Activated B cell treated with CpG ODN at 0.5 μM for 24 hours (primary cell): ENCODE results near the gene ANKS1B. TPM values are rescaled to one million over a fixed set of nuclear protein-coding genes. Genes with fewer than 3 reads are reported as not detected.

Experiments used
- ATAC-seq: fragments of 200-7000 bp; cut with Tn5 transposase; one replicate; pipeline ENCODE4 v1.10.0; 2021; ENCODE audit warnings: low read depth, mild to moderate bottlenecking, moderate library complexity
- CTCF ChIA-PET: fragments of 350-600 bp; sonication (Branson Sonifier 250); formaldehyde crosslinking; loops from one replicate; lab custom pipeline; 2021; ENCODE audit warnings: antibody characterized with exemption; lab: Charles Lee
- POLR2A ChIA-PET: fragments of 350-600 bp; sonication (Branson Sonifier 250); formaldehyde crosslinking; loops from one replicate; lab custom pipeline; 2021; ENCODE audit warnings: antibody characterized with exemption; lab: Charles Lee
- DNase-seq: peaks from one replicate; pipeline ENCODE4 v3.0.0; 2022
- H3K27ac Mint-ChIP-seq: one replicate; pipeline ENCODE4 v1.8.0; 2020; ENCODE audit warnings: mixed read lengths
- H3K27me3 Mint-ChIP-seq: one replicate; pipeline ENCODE4 v1.8.0; 2021; ENCODE audit warnings: mixed read lengths
- H3K36me3 Mint-ChIP-seq: one replicate; pipeline ENCODE4 v1.8.0; 2021; ENCODE audit warnings: low read depth, mixed read lengths
- H3K4me1 Mint-ChIP-seq: one replicate; pipeline ENCODE4 v1.8.0; 2021; ENCODE audit warnings: mixed read lengths
- H3K4me3 Mint-ChIP-seq: one replicate; pipeline ENCODE4 v1.8.0; 2020; ENCODE audit warnings: mild to moderate bottlenecking, mixed read lengths
- H3K9me3 Mint-ChIP-seq: one replicate; pipeline ENCODE4 v1.8.0; 2020; ENCODE audit warnings: mixed read lengths
- intact Hi-C: fragments of 100-400 bp; cut with micrococcal nuclease; formaldehyde crosslinking; loops from one replicate; pipeline ENCODE4 v1.15.1; 2024
- total RNA-seq: library from RNA; stranded (reverse); gene quantifications from 2 replicates; pipeline ENCODE4 v1.2.3, GENCODE V29; 2022
- TF ChIP-seq, protein P1 (sequence below): fragments of 200-600 bp; IDR thresholded peaks from one replicate; pipeline ENCODE4 v1.8.0; 2022; ENCODE audit warnings: antibody characterized with exemption, mild to moderate bottlenecking

Gene ANKS1B
- total RNA-seq, 1 donor from 2014 or later: not detected

DNA sequence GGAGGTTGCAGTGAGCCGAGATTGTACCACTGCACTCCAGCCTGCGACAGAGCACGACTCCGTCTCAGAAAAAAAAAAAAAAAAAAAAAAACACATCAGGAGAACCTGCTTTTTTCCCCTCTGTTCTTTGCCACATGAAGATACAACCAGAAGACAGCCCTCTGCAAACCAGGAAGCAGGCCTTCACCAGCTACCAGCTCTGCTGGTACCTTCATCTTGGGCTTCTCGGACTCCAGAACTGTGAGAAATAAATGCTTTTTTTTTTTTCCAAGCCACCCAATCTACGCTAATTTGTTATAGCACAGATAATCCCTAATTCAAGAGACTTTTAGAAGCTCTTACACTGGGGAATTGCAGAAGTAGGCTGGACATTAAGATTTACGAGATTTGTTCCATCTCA, 216.0 kb downstream of the ANKS1B start:
- intact Hi-C loops: no loop called here
- Mint-ChIP-seq H3K4me3 (no peak overlapping the region), H3K27me3 (no peaks in the 10 kb centered on the region), H3K36me3 (no peaks in the 10 kb centered on the region), H3K9me3 (no peaks in the 10 kb centered on the region), H3K4me1 (no peaks in the 10 kb centered on the region), H3K27ac (no peak overlapping the region)
- DNase-seq (no peak), ATAC-seq (no peak)
- ChIA-PET POLR2A (no interaction called here), CTCF (no interaction called here)
- TF ChIP-seq, protein P1, sequence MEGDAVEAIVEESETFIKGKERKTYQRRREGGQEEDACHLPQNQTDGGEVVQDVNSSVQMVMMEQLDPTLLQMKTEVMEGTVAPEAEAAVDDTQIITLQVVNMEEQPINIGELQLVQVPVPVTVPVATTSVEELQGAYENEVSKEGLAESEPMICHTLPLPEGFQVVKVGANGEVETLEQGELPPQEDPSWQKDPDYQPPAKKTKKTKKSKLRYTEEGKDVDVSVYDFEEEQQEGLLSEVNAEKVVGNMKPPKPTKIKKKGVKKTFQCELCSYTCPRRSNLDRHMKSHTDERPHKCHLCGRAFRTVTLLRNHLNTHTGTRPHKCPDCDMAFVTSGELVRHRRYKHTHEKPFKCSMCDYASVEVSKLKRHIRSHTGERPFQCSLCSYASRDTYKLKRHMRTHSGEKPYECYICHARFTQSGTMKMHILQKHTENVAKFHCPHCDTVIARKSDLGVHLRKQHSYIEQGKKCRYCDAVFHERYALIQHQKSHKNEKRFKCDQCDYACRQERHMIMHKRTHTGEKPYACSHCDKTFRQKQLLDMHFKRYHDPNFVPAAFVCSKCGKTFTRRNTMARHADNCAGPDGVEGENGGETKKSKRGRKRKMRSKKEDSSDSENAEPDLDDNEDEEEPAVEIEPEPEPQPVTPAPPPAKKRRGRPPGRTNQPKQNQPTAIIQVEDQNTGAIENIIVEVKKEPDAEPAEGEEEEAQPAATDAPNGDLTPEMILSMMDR: no peak

DNA sequence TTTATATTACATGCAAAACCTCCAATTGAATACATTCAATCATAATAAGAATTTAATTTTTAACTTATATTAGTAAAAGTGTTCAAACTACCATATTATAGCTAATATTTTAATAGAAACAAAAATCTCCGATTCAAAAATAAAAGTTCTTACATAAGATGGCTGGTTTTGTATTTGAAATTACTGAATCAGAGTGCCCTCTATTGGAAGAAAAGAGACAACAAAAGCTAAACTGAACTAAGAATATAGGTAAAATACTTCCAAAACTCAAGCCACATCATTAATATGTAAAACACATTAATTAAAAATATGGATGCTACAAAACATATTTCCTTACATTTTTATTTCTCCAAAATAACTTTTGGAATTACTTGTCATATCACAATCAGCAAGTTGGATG, 216.9 kb downstream of the ANKS1B start:
- Mint-ChIP-seq H3K4me3 (no peak overlapping the region), H3K27me3 (no peaks in the 10 kb centered on the region), H3K27ac (no peak overlapping the region), H3K4me1 (no peaks in the 10 kb centered on the region), H3K9me3 (no peaks in the 10 kb centered on the region), H3K36me3 (no peaks in the 10 kb centered on the region)
- TF ChIP-seq, protein P1: no peak
- ChIA-PET CTCF (no interaction called here), POLR2A (no interaction called here)
- no peak for DNase-seq
- no peak for ATAC-seq
- intact Hi-C loops: no loop called here

DNA sequence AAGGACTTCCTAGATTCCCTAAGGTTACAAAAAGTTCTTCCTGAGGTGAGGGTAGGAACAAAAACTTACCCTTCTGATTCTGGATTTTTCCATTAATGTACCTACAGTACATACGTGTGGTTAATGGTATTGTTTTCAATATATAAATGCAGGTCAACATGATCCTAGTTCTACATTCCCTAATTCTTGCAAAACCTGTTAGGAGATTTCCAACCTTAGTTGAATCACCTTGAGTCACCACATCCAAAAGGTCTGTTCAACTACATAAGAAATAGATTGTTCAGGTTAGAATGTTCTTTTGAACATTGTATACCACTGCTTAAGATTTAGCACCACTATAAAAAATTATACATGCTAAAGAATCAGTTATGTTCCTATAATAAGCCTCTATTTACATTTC, 218.3 kb downstream of the ANKS1B start:
- H3K4me1 Mint-ChIP-seq: no peaks in the 10 kb centered on the region
- TF ChIP-seq, protein P1: no peak
- H3K9me3 Mint-ChIP-seq: no peaks in the 10 kb centered on the region
- no peaks in the 10 kb centered on the region for H3K36me3 Mint-ChIP-seq
- H3K27me3 Mint-ChIP-seq: no peaks in the 10 kb centered on the region
- no peak overlapping the region for H3K4me3 Mint-ChIP-seq
- CTCF ChIA-PET: no interaction called here
- intact Hi-C loops: no loop called here
- no peak overlapping the region for H3K27ac Mint-ChIP-seq
- POLR2A ChIA-PET: no interaction called here
- DNase-seq (no peak), ATAC-seq (no peak)

DNA sequence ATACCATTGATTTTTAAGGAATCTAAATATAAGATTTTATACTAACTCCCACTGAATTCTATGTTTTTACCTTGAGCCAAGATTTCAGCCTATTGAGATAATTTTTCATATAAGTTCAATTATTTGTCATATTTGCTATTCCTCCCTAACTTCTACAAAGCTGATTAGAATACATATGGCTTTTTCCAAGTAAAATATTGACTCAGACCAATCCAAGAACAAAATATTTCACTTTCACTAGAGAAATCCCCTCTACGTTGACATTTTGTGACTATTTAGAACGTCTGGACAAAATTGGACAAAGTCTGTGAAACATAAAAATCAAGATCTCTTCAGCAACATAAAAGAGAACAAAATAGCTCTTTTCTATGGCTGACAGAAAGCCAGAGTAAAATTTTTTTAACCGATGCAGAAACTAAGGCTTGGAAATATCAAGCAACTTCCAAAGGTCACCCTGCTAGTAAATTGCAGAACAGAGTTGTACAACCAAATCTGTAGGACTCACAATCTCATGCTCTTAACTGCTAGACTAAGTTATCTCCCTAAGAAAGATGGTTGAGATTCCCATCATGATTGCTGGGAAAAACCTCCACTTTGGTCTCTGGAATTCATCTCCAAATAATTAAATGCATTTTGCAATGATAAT, 219.1 kb downstream of the ANKS1B start:
- H3K4me3 Mint-ChIP-seq: no peak overlapping the region
- H3K9me3 Mint-ChIP-seq: no peaks in the 10 kb centered on the region
- H3K27me3 Mint-ChIP-seq: no peaks in the 10 kb centered on the region
- ChIA-PET CTCF (no interaction called here), POLR2A (no interaction called here)
- no peaks in the 10 kb centered on the region for H3K4me1 Mint-ChIP-seq
- ATAC-seq (no peak), DNase-seq (no peak)
- H3K36me3 Mint-ChIP-seq: no peaks in the 10 kb centered on the region
- TF ChIP-seq, protein P1: no peak
- H3K27ac Mint-ChIP-seq: no peak overlapping the region
- intact Hi-C loops: no loop called here

DNA sequence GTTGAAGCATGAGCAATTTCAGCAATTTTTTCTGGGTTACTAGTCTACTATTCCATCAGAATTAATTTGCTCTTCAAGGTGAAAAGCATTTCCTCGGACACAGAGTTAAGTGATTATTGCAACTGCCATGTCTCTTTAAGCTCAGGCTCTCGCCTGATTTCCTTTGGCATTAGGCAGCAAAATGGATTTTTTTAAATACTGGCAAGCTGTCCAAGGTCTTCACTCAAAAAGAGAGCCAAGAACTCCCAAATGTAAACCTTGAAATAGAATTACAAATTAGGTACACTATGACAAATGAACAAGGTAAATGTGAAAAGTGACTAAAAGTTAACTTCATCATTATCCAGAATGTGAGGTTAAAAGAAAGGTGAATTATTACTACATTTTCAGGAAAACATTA, 225.3 kb downstream of the ANKS1B start:
- no peak for ATAC-seq
- H3K9me3 Mint-ChIP-seq: no peaks in the 10 kb centered on the region
- CTCF ChIA-PET: no interaction called here
- no peak overlapping the region for H3K4me3 Mint-ChIP-seq
- no peaks in the 10 kb centered on the region for H3K27me3 Mint-ChIP-seq
- TF ChIP-seq, protein P1: no peak
- no peak for DNase-seq
- H3K36me3 Mint-ChIP-seq: no peaks in the 10 kb centered on the region
- H3K27ac Mint-ChIP-seq: no peak overlapping the region
- H3K4me1 Mint-ChIP-seq: no peaks in the 10 kb centered on the region
- POLR2A ChIA-PET: no interaction called here
- intact Hi-C loops: no loop called here
